DOHH2 (cell line): ENCODE data around the gene VWA5B1.
A peak's percentile ranks its signal among the peaks of the same experiment; 100 is the strongest.

Experiments used
- H3F3A ChIP-seq: fragments of 200-600 bp; sonication (generic), shearing (Covaris generic); 2 replicates; pipeline ENCODE4 v1.6.0; 2016; ENCODE audit warnings: antibody characterized with exemption, mild to moderate bottlenecking; ENCODE audit not compliant: control insufficient read depth, insufficient read depth
- H3K27ac ChIP-seq: fragments of 200-600 bp; sonication (generic); 2 replicates; pipeline ENCODE4 v1.5.1; 2014; ENCODE audit warnings: low read depth, mild to moderate bottlenecking, low read length, moderate library complexity
- H3K27me3 ChIP-seq: fragments of 200-600 bp; sonication (generic); 2 replicates; pipeline ENCODE4 v1.6.1; 2014; ENCODE audit warnings: mild to moderate bottlenecking, low read length, mixed read lengths; ENCODE audit not compliant: control insufficient read depth
- H3K36me3 ChIP-seq: fragments of 200-600 bp; sonication (generic); 2 replicates; pipeline ENCODE4 v1.6.1; 2014; ENCODE audit warnings: mild to moderate bottlenecking, low read length, moderate library complexity, mixed read lengths; ENCODE audit not compliant: control insufficient read depth
- H3K4me1 ChIP-seq: fragments of 200-600 bp; sonication (generic); 2 replicates; pipeline ENCODE4 v1.6.1; 2014; ENCODE audit warnings: mild to moderate bottlenecking, low read length, mixed read lengths; ENCODE audit not compliant: control insufficient read depth
- H3K4me2 ChIP-seq: fragments of 200-600 bp; sonication (generic); 2 replicates; pipeline ENCODE4 v1.6.0; 2014; ENCODE audit warnings: mild to moderate bottlenecking, low read length, moderate library complexity
- H3K4me3 ChIP-seq: fragments of 200-600 bp; sonication (generic); 2 replicates; pipeline ENCODE4 v1.5.1; 2014; ENCODE audit warnings: mild to moderate bottlenecking, low read length, mixed read lengths
- H3K79me2 ChIP-seq: fragments of 200-600 bp; sonication (generic); 2 replicates; pipeline ENCODE4 v1.6.1; 2014; ENCODE audit warnings: mild to moderate bottlenecking, low read length, mixed read lengths; ENCODE audit not compliant: control insufficient read depth
- H3K9me2 ChIP-seq: fragments of 200-600 bp; sonication (generic); replicated peaks from 2 replicates; pipeline ENCODE4 v1.6.1; 2014; ENCODE audit warnings: mild to moderate bottlenecking, low read length, mixed read lengths; ENCODE audit not compliant: control insufficient read depth
- H3K9me3 ChIP-seq: fragments of 200-600 bp; sonication (generic); 2 replicates; pipeline ENCODE4 v1.6.1; 2014; ENCODE audit warnings: antibody characterized with exemption, low read length, mixed read lengths; ENCODE audit not compliant: control insufficient read depth, insufficient read depth
- H4K20me1 ChIP-seq: fragments of 200-600 bp; sonication (generic); 2 replicates; pipeline ENCODE4 v1.6.0; 2014; ENCODE audit warnings: low read depth, mild to moderate bottlenecking, antibody characterized with exemption, low read length, moderate library complexity; ENCODE audit not compliant: control insufficient read depth, insufficient read depth
- EZH2phosphoT487 ChIP-seq: fragments of 200-600 bp; sonication (generic); IDR thresholded peaks from 2 replicates; pipeline ENCODE4 v1.6.1; 2017; ENCODE audit warnings: borderline replicate concordance, mild to moderate bottlenecking, antibody characterized with exemption, low read length, moderate library complexity, mixed read lengths
- TF ChIP-seq, protein P1 (sequence below): fragments of 200-600 bp; sonication (generic); IDR thresholded peaks from one replicate; pipeline ENCODE4 v1.5.1; 2014; ENCODE audit warnings: antibody characterized with exemption, mild to moderate bottlenecking, low read depth, low read length; ENCODE audit not compliant: poor library complexity, severe bottlenecking

VWA5B1 gene

DNA sequence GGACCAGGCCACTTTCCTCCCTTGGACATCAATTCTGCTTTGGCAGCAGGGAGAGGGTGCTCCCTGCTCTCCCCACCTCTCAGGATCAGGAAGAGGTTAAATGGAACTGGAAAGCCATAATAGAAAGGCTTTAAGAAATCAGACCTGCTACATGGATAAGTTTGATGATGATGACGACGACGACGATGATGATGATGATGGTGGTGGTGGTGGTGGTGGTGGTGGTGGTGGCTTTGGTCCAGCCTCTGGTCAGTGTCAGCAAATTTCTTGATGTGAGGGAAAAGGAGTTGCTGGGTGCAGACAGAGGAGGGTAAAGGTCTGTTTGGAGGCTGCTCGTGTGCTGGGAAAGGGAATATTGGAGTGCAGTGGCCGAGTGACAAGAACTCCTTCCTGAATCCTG is 36.8 kb downstream of the VWA5B1 start:
- TF ChIP-seq, protein P1, sequence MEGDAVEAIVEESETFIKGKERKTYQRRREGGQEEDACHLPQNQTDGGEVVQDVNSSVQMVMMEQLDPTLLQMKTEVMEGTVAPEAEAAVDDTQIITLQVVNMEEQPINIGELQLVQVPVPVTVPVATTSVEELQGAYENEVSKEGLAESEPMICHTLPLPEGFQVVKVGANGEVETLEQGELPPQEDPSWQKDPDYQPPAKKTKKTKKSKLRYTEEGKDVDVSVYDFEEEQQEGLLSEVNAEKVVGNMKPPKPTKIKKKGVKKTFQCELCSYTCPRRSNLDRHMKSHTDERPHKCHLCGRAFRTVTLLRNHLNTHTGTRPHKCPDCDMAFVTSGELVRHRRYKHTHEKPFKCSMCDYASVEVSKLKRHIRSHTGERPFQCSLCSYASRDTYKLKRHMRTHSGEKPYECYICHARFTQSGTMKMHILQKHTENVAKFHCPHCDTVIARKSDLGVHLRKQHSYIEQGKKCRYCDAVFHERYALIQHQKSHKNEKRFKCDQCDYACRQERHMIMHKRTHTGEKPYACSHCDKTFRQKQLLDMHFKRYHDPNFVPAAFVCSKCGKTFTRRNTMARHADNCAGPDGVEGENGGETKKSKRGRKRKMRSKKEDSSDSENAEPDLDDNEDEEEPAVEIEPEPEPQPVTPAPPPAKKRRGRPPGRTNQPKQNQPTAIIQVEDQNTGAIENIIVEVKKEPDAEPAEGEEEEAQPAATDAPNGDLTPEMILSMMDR, result no peak
- no peak for TF ChIP-seq EZH2phosphoT487
- Histone ChIP-seq H3K79me2 (no peaks in the 10 kb centered on the region), H3K36me3 (no peaks in the 10 kb centered on the region), H3K4me2 (no peak overlapping the region), H3K27me3 (peaks cover 4% of the 10 kb centered on the region), H3K4me3 (no peak overlapping the region), H3K27ac (no peak overlapping the region), H3F3A (no peaks in the 10 kb centered on the region), H3K4me1 (no peaks in the 10 kb centered on the region), H3K9me2 (no peaks in the 10 kb centered on the region), H3K9me3 (no peaks in the 10 kb centered on the region), H4K20me1 (no peaks in the 10 kb centered on the region)

DNA sequence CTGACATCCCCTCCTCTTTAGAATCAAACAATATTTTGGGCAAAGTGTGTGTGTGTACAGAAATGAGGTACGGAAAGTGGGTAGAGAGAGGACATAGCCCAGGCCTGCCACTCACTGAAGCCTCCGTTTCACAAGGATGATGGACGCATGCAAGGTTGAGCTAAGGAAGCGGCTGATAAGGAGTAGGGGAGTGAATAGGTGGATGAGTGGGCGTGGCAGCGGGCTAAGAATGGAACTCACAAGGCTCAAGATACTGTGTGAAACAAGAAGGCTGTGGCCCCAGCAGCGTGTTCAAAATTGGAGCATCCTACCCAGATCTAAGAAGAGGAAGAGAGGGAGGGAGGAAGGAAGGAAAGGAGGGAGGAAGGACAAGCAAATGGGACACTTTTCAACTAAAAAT is 37.5 kb downstream of the VWA5B1 start:
- H3K9me2 ChIP-seq, result no peaks in the 10 kb centered on the region
- no peaks in the 10 kb centered on the region for H3K4me1 ChIP-seq
- H3K36me3 ChIP-seq, result no peaks in the 10 kb centered on the region
- no peaks in the 10 kb centered on the region for H3K9me3 ChIP-seq
- H3K4me2 ChIP-seq, result no peak overlapping the region
- H3F3A ChIP-seq, result no peaks in the 10 kb centered on the region
- no peak overlapping the region for H3K27ac ChIP-seq
- H4K20me1 ChIP-seq, result no peaks in the 10 kb centered on the region
- no peaks in the 10 kb centered on the region for H3K79me2 ChIP-seq
- H3K4me3 ChIP-seq, result no peak overlapping the region
- H3K27me3 ChIP-seq, result no peaks in the 10 kb centered on the region
- TF ChIP-seq EZH2phosphoT487, result no peak
- TF ChIP-seq, protein P1, result no peak

DNA sequence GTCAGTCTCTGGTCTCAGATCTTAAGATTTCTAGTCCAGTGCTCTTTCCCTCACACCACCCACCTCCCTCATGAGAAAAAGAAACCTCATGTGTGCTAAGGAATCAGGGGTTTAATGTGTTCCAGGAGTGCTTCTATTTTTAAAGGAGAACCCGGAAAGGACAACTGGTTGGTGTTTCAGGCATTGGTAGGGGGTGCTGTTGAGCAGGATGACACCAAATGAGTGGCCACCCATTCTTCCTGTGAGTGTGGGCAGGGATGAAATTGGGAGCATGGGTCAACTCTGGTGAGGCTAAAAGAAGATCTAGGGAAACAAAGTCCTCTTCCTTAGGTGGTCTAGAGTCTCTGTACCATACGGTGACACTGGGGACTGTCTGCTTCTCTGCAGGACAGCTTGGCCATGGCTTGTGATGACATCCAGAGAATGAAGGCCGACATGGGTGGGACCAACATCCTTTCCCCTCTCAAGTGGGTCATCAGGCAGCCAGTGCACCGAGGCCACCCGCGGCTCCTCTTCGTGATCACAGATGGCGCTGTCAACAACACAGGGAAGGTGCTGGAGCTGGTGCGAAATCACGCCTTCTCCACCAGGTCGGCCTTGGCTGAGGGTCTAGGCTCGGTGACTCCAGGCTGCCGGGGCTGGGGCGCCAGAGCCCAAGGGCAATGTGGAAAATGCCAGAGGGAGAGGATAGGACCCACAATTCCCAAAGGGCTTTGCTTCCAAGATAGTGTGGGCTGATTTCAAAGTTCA is 39.3 kb downstream of the VWA5B1 start:
- Histone ChIP-seq H3K36me3 (no peaks in the 10 kb centered on the region), H4K20me1 (no peaks in the 10 kb centered on the region), H3K4me3 (no peak overlapping the region), H3K27me3 (no peaks in the 10 kb centered on the region), H3F3A (no peaks in the 10 kb centered on the region), H3K9me3 (no peaks in the 10 kb centered on the region), H3K4me1 (no peaks in the 10 kb centered on the region), H3K27ac (no peak overlapping the region), H3K4me2 (no peak overlapping the region), H3K9me2 (no peaks in the 10 kb centered on the region), H3K79me2 (no peaks in the 10 kb centered on the region)
- TF ChIP-seq, protein P1, result peak; percentile 21
- TF ChIP-seq EZH2phosphoT487, result no peak
